NCI-H748 (cell line): ENCODE measurements around the gene CFAP70.
A peak's percentile ranks its signal among the peaks of the same experiment; 100 is the strongest.
"Not testable (repeated sequence)": the region's sequence is repeated elsewhere in the genome, so short reads cannot be mapped to it uniquely, and the experiment has no call there.

Experiments
- DNase-seq: peaks from one replicate; lab custom pipeline; 2025; ENCODE audit not compliant: unreplicated experiment; lab: John Stamatoyannopoulos, UW

The CFAP70 gene

DNA sequence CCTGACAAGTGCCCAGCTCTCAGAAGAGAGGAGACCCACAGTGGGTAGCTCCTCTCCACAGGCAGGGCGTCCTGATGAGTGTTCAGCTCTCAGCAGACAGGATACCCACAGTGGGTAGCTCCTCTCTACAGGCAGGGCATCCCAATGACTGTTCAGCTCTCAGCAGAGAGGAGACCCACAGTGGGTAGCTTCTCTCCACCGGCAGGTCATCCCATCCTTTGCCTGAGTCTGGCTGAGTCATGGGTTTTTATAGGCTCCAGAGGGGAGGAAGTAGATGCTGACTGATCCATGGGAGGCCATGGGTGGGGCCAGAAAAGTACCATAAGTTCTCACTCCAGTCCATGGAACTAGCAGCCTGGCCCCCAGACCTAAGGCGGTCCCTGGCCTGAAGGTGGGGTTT is 18.5 kb downstream of the CFAP70 start:
- no peak for DNase-seq

GRCh38 chr10:73339436-73339835 is 19.2 kb downstream of the CFAP70 start:
- DNase-seq: no peak

- no peak for DNase-seq
Observed at GRCh38 chr10:73338801-73339368, 19.8 kb downstream of the CFAP70 start.

- no peak for DNase-seq
Observed at GRCh38 chr10:73333202-73333601, 25.5 kb downstream of the CFAP70 start.

GRCh38 chr10:73332379-73332778 is 26.3 kb downstream of the CFAP70 start:
- DNase-seq: no peak

DNA sequence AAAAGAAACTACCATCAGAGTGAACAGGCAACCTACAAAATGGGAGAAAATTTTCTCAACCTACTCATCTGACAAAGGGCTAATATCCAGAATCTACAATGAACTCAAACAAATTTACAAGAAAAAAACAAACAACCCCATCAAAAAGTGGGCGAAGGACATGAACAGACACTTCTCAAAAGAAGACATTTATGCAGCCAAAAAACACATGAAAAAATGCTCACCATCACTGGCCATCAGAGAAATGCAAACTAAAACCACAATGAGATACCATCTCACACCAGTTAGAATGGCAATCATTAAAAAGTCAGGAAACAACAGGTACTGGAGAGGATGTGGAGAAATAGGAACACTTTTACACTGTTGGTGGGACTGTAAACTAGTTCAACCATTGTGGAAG is 30.1 kb downstream of the CFAP70 start:
- DNase-seq: not testable (repeated sequence)

GRCh38 chr10:73325290-73325689 is 33.4 kb downstream of the CFAP70 start:
- DNase-seq: not testable (repeated sequence)

- not testable (repeated sequence) for DNase-seq
Observed at GRCh38 chr10:73323582-73323981, 35.1 kb downstream of the CFAP70 start.

GRCh38 chr10:73310475-73310874 is 48.2 kb downstream of the CFAP70 start:
- no peak for DNase-seq

GRCh38 chr10:73307203-73307800 is 51.4 kb downstream of the CFAP70 start:
- no peak for DNase-seq

DNA sequence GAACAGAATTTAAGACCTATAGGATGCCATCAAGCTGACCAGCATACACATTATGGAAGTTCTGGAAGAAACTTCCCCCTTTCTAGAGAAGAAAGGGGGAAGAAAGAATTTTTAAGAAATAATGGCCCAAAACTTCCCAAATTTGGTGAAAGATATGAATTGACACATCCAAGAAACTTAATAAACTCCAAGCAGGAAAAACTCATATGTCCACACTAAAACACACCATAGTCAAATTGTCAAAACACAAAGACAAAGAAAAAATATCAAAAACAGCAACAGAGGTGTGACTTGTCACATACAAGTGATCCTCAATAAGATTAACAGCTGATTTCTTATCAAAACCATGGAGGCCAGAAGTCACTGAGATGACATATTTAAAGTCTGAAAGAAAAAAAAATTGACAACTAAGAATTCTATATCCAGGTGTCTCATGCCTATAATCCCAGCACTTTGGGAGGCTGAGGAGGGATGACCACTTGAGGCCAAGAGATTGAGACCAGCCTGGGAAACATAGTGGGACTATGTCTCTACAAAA is 52.4 kb downstream of the CFAP70 start:
- DNase-seq: no peak

DNA sequence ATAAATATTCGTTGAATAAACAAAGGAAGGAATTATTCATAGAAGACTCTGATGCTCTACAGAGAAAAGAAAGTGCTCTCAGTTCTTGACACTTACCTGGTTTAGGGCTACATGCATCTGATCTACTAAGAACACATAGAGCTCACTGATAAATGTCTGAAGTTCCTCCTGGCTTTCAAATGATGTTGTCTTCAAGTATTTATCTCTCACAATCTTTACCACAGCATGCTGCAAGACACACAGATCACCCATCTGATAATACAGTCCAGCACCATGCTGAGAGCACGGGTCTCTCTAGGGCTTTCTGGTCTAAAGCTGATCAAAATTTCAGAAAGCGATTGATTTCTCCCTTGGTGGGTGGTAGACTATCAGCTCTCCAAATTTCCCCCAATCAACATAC is 61.7 kb downstream of the CFAP70 start:
- DNase-seq: no peak

DNA sequence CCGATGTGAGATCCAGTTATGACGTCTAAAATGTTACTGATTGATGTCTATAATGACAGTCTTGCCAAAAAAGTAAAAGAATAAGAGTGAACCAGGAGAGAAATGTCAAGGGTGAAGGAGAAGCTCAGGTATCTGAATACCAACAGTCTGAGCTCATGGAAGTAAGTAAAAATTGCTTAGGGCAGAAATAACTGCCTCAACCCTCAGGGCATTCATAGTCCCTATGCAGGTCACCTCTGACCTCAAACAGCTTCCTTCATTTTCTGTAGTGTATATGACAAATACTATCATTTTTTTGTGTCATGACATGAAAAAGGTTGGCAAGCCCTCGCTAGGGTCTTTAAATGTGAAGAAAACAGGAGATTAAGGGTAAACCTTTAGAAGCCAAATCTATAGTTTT is 65.2 kb downstream of the CFAP70 start:
- no peak for DNase-seq

GRCh38 chr10:73289958-73290357 is 68.7 kb downstream of the CFAP70 start:
- no peak for DNase-seq

- no peak for DNase-seq
Observed at GRCh38 chr10:73287441-73287840, 71.2 kb downstream of the CFAP70 start.

- DNase-seq: no peak
Observed at GRCh38 chr10:73281097-73281496, 77.6 kb downstream of the CFAP70 start.

DNA sequence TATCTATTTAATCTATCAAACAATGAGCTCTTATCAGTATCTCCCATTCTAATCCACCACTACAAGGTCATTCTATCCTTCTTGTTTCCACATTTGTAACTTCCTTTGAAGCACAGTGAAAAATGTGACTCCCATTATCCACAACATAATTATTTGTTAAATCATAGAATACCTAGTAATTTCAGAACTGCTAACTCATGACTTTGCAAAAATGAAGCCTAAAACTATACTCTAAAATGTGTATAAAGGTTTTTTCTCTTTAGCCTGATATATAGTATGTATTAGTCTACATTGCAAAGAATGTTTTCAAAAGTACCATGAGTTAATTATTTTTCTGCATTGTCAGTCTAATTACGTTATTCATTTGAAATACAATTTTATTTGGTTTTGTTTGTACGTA is 94.2 kb downstream of the CFAP70 start:
- no peak for DNase-seq

- DNase-seq: peak; percentile 3
Observed at GRCh38 chr10:73263693-73264347, 94.8 kb downstream of the CFAP70 start.

- no peak for DNase-seq
Observed at GRCh38 chr10:73262880-73263555, 95.6 kb downstream of the CFAP70 start.

- DNase-seq: no peak
Observed at GRCh38 chr10:73262105-73262730, 96.4 kb downstream of the CFAP70 start.

DNA sequence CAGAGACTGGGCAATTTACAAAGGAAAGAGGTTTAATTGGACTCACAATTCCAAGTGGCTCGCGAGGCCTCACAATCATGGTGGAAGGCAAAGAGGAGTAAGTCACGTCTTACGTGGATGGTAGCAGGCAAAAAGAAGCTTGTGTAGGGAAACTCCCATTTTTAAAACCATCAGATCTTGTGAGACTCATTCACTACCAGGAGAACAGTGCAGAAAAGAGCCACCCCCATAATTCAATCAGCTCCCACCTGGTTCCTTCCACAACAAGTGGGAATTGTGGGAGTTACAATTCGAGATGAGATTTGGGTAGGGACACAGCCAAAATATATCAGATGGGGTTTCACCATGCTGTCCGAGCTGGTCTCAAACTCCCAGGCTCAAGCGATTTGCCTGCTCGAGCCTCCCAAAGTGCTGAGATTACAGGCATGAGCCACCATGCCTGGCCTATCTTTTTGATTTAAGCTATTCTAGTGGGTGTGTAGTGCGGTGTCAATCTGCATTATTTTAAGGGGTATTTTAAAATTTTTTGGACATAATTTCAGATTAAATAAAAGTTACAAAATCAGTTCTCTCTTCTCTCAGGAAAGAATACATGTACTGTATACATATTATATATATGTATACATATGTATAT is 97.2 kb downstream of the CFAP70 start:
- no peak for DNase-seq
